ENCODE data around the gene TLX2. TPM values are rescaled to one million over a fixed set of nuclear protein-coding genes. Genes with fewer than 3 reads are reported as not detected.

TLX2 gene
- total and polyA plus RNA-seq, 2 of the 13 experiments (the other 11 are each of a cell fraction or from before 2014, with no cell fraction given) = 0.05 to 0.20 TPM

- TF ChIP-seq ZNF672 (CRISPR knock-in tag; IDR thresholded peaks at IDR 0.05) (no peak), XRCC5 (optimal IDR thresholded peaks at IDR 0.05; ENCODE audit: low read length) (peak; percentile 83), ZNF430 (CRISPR knock-in tag; IDR thresholded peaks at IDR 0.05) (peak; percentile 79), HOXA9 (CRISPR knock-in tag; IDR thresholded peaks at IDR 0.05; ENCODE audit: borderline replicate concordance) (peak; percentile 76; the same call in 1 of the 2 replicates), ZMYM3 (CRISPR knock-in tag; IDR thresholded peaks at IDR 0.05) (no peak; the same call in 1 of the 2 replicates), STAT6 (CRISPR knock-in tag; IDR thresholded peaks at IDR 0.05; ENCODE audit: borderline replicate concordance) (peak; percentile 74; the same call in 1 of the 2 replicates), POLR2AphosphoS2 (IDR thresholded peaks at IDR 0.05; ENCODE audit: low read depth, low read length) (no peak), SP4 (CRISPR knock-in tag; IDR thresholded peaks at IDR 0.05) (peak; percentile 57), MEIS2 (CRISPR knock-in tag; IDR thresholded peaks at IDR 0.05) (no peak), ZBTB43 (CRISPR knock-in tag; conservative IDR thresholded peaks at IDR 0.05) (peak; percentile 65), ZBTB1 (CRISPR knock-in tag; IDR thresholded peaks at IDR 0.05; ENCODE audit: borderline replicate concordance) (no peak; the same call in 1 of the 2 replicates), HMG20A (CRISPR knock-in tag; IDR thresholded peaks at IDR 0.05; ENCODE audit: borderline replicate concordance) (peak; percentile 39; the same call in 1 of the 2 replicates), ZNF354B (CRISPR knock-in tag; IDR thresholded peaks at IDR 0.05) (no peak), ZKSCAN1 (IDR thresholded peaks at IDR 0.05; ENCODE audit: low read length) (no peak; the same call in 1 of the 2 replicates), ZBTB44 (CRISPR knock-in tag; IDR thresholded peaks at IDR 0.05) (peak; percentile 49; the same call in 1 of the 2 replicates), ETV5 (CRISPR knock-in tag; IDR thresholded peaks at IDR 0.05; ENCODE audit: borderline replicate concordance) (peak; percentile 77; the same call in 1 of the 2 replicates), POLR2AphosphoS5 (IDR thresholded peaks at IDR 0.05; ENCODE audit: low read depth, low read length) (peak; percentile 86), PHF20 (CRISPR knock-in tag; IDR thresholded peaks at IDR 0.05) (peak; percentile 10), CENPX (CRISPR knock-in tag; IDR thresholded peaks at IDR 0.05) (no peak), ZNF383 (CRISPR knock-in tag; IDR thresholded peaks at IDR 0.05; ENCODE audit: borderline replicate concordance) (0 out of 2 replicates have a peak, but pooled peaks have one; percentile 15), NFKBIZ (CRISPR knock-in tag; IDR thresholded peaks at IDR 0.05) (peak; percentile 69; the same call in 1 of the 2 replicates), THAP9 (CRISPR knock-in tag; IDR thresholded peaks at IDR 0.05; ENCODE audit: borderline replicate concordance) (no peak)
Observed at GRCh38 chr2:74502147-74502719, 12.0 kb upstream of the TLX2 start (continued).

Measured in HepG2 (cell line).